HG03175 (cell line): ENCODE data around the gene OR51B4.
A peak's percentile ranks its signal among the peaks of the same experiment; 100 is the strongest.
"Not testable (repeated sequence)": the region's sequence is repeated elsewhere in the genome, so short reads cannot be mapped to it uniquely, and the experiment has no call there.

ENCODE experiments used
- ATAC-seq: cut with Tn5 transposase; IDR thresholded peaks from one replicate; pipeline ENCODE4 v1.9.1; 2021; ENCODE audit warnings: mild to moderate bottlenecking, moderate library complexity; ENCODE audit not compliant: unreplicated experiment

Gene OR51B4, protein sequence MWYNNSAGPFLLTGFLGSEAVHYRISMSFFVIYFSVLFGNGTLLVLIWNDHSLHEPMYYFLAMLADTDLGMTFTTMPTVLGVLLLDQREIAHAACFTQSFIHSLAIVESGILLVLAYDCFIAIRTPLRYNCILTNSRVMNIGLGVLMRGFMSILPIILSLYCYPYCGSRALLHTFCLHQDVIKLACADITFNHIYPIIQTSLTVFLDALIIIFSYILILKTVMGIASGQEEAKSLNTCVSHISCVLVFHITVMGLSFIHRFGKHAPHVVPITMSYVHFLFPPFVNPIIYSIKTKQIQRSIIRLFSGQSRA

DNA sequence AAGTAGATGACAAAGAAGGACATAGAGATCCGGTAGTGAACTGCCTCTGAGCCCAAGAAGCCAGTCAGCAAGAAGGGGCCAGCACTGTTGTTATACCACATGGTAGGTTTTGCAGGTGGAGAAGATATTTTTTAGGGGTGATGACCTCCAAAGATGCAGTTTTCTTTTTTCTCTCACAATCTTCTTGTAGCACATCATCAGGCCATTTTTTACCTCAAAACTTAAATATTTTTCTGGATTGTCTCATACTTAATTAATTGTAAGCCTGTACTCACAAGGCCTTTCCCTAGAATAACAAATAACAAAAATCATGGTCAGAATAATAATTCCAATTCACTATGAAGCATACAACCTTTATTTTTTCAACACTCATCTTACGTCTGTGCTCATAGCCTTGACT lies at the start of gene OR51B4:
TSS of gene OR51B4 (minus strand) at position 101 of the 400 bp plus-strand sequence. CDS start at position 101, 0 bp downstream.
- ATAC-seq = no peak

DNA sequence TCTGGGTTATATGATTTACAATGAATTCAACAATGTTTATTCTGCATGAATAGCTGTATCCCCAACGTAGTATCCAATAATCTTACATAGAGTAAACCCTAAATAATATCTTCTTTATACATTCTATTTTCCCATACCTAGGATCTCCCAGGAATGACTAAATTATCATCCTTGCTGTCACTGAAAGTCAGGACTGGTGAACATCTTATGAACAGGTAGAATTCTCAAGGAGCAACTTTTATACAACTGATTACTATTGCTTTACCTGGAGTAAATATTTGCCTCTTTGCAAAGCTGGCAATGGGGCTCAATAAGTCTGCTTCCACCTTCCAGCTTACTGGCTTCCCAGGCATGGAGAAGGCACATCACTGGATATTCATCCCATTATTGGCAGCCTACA lies 49.5 kb upstream of the OR51B4 start, which contains the start of gene OR51B6:
TSS of gene OR51B6 (plus strand) at position 301 of the 400 bp plus-strand sequence. CDS start at position 301, 0 bp downstream.
- ATAC-seq = no peak

DNA sequence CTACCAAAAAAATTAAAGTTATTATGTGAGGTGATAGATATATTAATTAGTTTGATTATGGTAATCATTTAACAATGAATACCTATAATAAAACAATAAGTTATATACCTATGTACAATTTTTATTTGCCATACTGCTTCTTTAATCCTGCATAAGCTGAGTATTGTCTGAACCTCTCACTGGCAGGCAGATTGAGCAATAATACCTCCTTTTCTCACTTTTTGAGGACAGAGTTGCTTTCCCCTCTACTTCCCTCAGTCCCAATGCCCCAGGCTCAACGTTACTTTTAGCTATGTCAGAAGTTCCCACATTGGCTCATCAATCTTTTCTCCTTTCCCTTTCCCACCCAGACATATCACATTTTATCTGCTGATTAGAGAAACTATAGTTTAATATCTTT lies 47.8 kb upstream of the OR51B4 start:
- no peak for ATAC-seq

DNA sequence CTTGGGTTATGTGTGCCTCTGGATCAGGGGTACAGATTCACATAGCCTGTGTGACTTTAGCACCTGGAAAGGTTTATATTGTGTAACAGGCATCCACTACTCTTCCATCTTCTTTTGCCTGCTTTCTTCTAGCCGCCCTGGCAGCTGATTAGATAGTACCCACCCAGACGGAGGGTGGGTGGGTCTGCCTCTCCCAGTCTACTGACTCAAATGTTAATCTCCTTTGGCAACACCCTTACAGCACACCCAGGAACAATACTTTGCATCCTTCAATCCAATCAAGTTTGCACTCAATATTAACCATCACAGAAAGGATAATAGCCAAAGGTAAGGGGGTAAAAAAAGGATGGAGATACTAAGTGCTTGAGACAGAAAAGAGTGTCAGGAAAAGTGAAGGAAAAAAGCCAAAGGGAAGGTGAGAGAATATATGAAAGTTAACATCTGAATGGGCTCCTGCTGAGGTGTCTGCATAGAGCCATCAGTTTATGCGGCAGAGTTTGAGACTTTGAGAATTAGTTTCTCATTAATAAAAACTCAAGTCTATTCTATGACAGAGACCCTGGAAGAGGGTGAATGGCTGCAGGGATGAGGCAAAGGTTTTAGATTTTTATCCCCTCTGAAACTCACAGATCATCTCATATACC lies 46.9 kb upstream of the OR51B4 start:
- ATAC-seq = no peak

DNA sequence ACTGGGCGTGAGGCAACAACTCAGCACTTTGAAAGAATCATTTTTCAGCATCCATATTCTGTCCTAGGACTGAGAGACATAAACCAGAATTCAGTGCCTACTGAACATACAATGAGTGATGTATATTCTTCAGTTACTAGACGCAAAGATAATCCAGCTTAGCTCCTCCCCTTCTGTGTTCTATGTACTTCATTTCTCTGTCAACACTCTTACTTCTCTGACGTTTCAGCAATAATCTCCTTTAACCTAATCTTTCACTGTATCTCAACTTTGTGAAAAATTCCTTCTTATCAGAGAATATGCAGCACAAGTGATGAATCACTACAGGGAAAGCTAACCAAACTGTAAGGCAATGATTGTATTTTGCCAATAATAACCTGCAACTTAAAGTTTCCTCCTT lies 44.1 kb upstream of the OR51B4 start:
- ATAC-seq = no peak

DNA sequence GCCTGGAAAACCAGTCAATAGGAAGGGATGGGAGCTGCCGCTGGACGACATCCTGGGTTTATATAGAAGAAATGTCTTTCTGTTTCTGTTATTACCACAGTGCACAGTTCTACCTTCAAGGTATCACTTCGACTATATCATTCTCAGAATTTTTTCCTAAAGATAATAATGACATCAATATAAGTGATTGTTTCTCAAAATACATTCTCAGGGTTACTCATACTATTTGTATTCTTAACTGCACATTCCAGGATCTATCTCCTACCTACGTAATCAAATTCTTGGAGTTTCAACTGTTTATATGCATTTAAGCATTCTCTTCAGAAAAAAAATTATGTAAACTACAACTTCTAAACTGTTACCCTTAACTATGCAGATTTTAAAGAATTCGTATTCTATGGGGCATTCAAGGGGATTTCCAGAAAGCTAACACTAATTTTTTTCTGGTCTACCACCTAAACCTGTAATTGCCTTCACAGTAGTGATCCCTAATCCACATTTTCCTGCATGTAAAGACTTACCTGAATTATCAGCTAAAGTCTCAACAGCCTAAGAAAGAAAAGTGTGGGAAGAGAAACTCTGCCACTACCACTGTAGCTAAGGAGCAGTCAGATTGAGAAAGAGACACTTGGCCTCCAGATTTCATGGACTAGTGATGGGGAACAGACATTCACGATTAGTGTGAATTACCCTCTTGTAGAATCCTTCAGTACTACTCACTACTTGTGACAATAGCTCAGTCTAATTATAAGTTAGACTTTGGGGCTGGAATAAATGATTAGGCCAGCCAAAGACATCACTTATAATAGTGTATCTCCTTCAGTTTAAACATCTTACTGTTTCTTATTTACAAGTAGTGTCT lies 42.0 kb upstream of the OR51B4 start, which contains the start of gene OR51B5:
TSS of gene OR51B5 (minus strand) at position 51 of the 862 bp plus-strand sequence. CDS start at position 51, 0 bp downstream.
- no peak for ATAC-seq

DNA sequence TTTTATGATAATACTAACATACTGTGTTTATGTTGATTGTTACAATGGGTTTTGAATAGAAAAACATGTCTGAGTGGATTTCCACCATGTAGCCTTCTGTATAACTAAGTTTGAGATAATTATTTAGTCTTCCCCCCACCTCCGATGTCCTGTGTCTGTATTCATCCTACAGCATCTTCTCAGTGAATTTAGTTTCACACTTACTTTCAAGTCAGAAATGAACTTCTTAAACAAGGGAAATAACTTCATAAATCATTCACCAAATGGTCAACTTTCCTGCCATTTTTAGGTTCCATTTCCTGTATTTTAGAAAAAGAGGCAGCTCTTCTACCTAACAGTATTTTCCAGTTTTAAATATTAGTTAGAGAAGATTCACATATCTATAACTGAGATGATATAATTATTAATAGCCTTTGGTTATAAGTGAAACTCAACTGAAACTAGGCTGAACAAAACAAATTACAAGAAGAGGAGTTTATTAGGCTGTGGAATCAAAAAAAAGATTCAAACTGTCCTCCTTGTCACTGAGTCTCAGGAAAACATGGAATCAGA lies 38.1 kb upstream of the OR51B4 start:
- ATAC-seq = peak; percentile 78

DNA sequence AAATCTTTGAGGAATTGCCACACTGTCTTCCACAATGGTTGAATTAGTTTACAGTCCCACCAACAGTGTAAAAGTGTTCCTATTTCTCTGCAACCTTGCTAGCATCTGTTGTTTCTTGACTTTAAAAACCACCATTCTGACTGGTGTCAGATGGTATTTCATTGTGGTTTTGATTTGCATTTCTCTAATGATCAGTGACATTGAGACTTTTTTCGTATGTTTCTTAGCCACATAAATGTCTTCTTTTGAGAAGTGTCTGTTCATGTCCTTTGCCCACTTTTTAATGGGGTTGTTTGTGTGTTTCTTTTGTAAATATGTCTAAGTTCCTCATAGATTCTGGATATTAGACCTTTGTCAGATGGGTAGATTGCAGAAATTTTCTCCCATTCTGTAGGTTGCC lies 35.5 kb upstream of the OR51B4 start:
- ATAC-seq = not testable (repeated sequence)

DNA sequence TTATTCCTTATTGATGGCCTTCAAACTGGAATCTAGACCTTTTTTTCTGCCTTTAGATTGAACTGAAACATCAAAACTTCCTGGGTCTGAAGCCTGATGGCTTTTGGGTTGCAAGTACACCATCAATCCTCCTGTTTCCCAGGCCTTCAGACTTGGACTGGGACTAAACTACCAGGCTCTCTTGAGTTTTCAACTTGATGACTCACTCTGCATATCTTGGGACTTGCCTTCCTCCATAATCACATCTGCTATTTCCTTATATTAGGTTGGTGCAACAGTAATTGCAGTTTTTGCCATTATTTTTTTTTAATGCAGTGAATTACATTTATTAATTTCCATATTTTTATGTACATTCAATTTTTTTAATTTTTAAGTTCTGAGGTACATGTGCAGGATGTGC lies 34.6 kb upstream of the OR51B4 start:
- ATAC-seq = no peak

DNA sequence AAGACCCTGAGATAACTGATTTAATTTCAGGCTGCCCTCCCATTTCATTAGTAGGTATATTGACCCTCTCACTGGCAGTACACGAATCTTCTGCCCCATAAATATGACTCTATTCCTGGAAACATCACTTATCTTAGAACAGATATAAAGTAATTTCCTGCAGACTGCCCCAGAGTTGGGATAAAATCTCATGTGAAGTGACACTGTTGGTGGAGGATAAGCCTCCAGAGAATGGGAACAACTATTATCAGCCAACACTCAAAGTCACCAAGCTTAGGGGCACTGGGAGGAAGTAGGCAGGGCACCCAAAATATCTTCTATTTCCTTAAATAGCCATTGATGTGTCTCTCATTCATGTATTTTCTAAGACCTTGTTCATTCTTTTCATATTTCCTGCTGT lies 33.4 kb upstream of the OR51B4 start:
- no peak for ATAC-seq

DNA sequence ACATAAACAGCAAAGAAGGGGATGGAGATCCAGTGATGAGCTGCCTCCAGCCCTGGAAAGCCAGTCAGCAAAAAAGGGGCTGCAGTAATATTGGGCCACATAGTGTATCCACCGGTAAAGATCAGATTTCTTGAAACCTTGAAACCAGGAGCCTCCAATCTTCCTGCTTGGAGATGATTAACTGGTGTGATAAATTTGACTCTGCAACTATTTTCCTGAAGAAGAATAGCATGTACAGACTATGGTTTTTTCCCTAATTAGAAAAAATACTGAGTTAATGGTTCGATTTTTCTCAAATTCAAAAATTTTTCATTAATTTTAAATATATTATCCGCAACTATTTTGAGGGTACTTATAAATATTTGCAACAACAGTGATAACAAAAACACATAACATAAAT lies 22.5 kb upstream of the OR51B4 start, which contains the start of gene OR51B2:
TSS of gene OR51B2 (minus strand) at position 101 of the 400 bp plus-strand sequence. CDS start at position 101, 0 bp downstream.
- no peak for ATAC-seq

DNA sequence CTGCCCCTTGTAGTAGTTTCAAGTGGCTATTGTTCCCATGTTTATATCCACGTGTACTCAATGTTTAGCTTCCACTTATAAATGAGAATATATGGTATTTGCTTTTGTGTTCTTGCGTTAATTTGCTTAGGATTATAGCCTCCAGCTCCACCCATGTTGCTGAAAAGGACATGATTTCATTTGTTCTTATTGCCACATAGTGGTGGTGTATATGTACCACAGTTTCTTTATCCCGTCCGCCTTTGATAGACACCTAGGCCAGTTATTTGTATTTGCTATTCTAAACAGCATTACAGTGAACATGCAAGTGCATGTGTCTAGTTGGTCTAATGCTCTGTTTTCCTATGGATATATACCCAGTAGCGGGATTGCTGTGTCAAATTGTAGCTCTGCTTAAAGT lies 15.5 kb upstream of the OR51B4 start:
- ATAC-seq = no peak

DNA sequence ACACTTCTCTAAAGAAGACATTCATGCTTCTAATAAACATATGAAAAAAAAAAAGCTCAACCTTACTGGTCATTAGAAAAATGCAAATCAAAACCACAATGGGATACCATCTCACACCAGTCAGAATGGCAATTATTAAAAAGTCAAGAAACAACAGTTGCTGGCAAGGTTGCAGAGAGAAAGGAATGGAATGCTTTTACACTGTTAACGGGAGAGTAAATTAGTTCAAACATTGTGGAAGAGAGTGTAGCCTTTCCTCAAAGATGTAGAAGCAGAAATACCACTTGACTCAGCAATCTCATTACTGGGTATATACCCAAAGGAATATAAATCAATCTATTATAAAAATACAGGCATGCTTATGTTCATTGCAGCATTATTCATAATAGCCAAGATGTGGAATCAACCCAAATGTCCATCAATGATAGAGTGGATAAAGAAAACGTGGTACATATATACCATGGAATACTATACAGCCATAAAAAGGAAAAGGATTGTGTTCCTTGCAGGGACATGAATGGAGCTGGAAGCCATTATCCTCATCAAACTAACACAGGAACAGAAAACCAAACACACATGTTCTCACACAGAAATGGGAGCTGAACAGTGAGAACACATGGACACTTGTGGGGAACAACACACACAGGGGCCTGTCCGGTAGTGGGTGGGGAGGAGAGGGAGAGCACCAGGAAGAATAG lies 11.7 kb upstream of the OR51B4 start:
- not testable (repeated sequence) for ATAC-seq

DNA sequence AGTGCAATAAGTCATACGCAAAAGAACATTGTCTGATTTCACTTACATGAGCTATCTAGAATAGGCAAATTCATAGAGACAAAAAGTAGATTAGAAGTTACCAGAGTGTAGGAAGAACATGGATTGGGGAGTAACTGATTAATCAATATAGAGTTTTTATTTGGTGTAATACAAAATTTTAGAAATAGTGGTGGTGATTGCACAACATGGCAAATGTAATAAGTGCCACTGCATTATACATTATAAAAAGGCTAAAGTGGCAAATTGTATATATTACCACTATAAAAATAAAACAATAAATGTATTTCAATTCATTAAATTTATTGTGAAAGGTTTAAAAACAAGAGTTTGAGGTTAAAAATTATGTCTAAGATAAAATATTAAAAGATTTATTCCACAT lies 8.7 kb upstream of the OR51B4 start:
- no peak for ATAC-seq

DNA sequence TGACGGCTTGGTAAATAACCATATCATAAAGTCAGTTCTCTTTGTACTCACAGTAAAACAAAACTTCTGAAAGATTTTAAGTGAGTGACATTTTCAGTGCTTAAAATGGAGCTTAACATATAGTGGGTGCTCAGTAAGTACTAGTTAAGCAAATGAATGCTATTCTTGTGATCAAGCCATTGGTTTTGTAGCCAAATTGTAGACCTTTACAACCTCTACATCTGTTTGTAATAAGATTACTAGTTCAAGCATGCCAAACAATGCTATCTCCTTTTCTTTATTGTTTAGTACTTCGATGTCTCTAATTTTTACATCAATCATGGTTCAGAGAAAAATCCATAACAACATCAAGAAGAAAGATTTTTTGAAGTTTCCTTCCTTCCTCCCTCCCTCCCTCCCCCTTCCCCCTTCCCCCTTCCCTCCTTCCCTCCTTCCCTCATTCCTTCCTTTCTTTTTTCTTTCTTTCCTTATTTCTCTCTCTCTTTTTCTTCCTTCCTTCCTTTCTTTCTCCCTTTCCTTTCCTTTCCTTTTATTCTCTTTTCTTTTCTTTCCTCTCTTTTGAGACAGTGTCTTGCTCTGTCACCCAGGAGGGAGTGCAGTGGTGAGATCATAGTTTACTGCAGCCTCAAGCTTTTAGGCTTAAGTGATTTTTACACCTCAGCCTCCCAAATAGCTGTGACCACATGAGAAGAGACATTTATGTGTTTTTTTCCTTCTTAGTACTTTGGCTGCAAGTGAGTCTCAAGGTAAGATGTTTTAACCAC lies 5.7 kb upstream of the OR51B4 start:
- no peak for ATAC-seq

DNA sequence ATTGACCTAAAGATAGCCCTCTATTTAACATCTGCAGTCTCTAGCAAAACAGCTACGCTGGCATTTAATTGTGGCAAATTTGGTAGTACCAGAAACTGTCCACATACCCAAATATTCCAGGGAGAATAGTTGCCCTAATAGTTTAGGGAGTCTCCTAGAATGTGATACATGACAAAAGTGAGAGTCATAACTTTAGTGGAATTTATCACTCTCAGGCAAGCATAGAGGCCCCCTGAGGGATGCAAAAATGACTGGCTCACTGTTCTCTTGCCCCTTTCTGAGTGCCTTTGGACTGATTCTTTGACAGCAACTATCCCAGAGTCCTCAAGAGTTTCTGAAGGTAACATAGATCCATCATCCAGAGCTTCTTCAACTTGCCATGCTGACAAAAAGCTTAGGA lies 2.3 kb upstream of the OR51B4 start:
- ATAC-seq = no peak

DNA sequence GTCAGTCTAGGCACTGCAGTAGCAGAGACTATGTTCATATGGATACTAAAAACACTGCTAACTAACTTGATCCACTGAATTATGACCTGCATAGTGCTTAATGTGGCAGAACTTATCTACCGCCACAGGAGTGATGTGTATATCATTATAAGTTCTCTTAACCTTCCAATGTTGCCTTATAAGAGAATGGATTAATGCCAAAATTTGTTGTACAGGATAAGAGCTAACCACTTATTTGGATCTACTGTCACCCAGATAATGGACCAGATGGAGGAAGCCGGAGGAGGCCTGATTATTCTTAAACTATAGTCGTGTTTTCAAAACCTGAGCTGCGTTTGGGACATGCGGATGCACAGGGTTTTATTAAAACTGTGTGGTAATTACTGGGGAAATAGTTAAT lies 1.9 kb upstream of the OR51B4 start:
- ATAC-seq = no peak

DNA sequence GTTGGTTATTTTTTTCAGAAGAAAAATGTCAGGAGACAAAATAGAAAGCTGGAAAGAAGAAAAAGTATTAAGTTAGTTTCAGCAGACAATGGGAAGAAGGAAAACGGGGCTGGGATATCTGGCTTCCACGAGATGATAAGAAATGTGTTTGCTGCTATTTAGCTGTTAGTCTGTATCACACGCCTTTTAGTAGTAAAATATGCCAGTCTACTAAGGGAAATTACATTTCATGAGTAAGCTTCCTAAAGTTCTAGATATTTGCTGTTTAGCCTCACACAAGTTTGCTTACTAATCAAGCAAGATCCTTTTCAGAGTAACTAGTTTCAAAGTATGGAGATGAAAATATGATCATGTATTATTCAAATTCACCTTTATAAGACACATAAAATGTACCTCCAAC lies 1.5 kb downstream of the OR51B4 start:
- no peak for ATAC-seq

DNA sequence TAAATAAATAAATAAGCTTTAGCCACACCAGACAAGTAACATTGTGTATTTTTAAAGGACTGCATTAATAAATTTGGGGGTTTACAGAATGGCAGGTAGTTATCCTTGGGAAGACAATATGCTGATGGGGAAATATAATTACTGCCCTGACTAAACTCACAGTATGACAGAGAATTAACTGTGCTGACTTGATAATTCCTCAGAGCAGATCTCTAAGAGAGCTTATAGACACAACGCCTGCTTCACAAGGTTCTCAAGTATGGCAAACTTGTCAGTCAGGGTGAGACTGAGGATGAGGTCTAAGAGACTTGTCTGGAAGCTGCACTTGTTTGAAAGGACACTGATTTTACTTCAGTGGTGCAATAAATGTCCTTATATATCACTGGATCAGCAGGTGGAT lies 3.3 kb downstream of the OR51B4 start:
- no peak for ATAC-seq
